GM12892 (cell line): Measurements from ENCODE around the gene SLC25A26.

Source experiments
- POLR2A ChIP-seq: IDR thresholded peaks from 2 replicates; pipeline ENCODE4 v1.6.1; 2011; ENCODE audit warnings: low read depth, low read length, control low read depth
- POLR2AphosphoS5 ChIP-seq: IDR thresholded peaks from 2 replicates; pipeline ENCODE4 v1.6.1; 2011; ENCODE audit warnings: low read depth, low read length, control low read depth

DNA sequence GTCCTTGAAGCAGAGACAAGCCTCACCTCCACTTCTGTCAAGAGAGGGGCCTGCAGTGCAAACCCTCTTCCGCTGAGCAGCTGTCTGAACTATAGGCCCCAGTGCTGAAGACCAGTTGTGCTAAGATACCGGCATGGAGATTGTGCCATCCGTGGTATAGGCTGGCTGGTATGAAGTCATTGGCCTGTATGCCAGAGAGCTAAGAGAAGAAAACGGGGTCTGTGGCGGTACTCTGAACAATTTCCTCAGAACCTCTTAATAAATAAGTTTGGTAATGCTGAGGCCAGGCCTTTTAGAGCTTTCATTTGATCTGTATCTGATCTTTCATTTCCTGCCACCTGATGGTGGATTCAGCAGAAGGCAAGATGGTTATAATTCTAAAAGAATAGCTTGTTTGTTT is 157.0 kb downstream of the SLC25A26 start:
- TF ChIP-seq POLR2A (no peak), POLR2AphosphoS5 (no peak)
